Muscle of leg (tissue), 11 donors: ENCODE measurements around the gene AGAP1. TPM values are rescaled to one million over a fixed set of nuclear protein-coding genes. Genes with fewer than 3 reads are reported as not detected.

Experiments
- DNase-seq: peaks from one replicate; pipeline ENCODE4 v3.0.0; 2013
- H3K27ac ChIP-seq: one replicate; pipeline ENCODE4 v1.5.1; 2013; ENCODE audit warnings: mild to moderate bottlenecking, low read length, control low read depth
- H3K27me3 ChIP-seq: one replicate; pipeline ENCODE4 v1.6.1; 2013; ENCODE audit warnings: low read length; ENCODE audit not compliant: control insufficient read depth, insufficient read depth
- H3K36me3 ChIP-seq: one replicate; pipeline ENCODE4 v1.6.1; 2013; ENCODE audit warnings: low read length; ENCODE audit not compliant: control insufficient read depth, insufficient read depth
- H3K4me1 ChIP-seq: one replicate; pipeline ENCODE4 v1.6.1; 2013; ENCODE audit warnings: low read length; ENCODE audit not compliant: control insufficient read depth, insufficient read depth
- H3K4me3 ChIP-seq: one replicate; pipeline ENCODE4 v1.5.1; 2013; ENCODE audit warnings: low read length, control low read depth
- H3K9me3 ChIP-seq: replicated peaks from 2 replicates; pipeline ENCODE4 v1.6.1; 2013; ENCODE audit warnings: low read depth, low read length; ENCODE audit not compliant: control insufficient read depth
- WGBS: methylation state at CpG from one replicate; pipeline ENCODE4 v1.1.5; 2013; ENCODE audit warnings: missing lambda C conversion rate; ENCODE audit not compliant: insufficient coverage; 5-methylcytosine and 5-hydroxymethylcytosine counted together
- polyA plus RNA-seq, 8 donors: library from polyadenylated mRNA; unstranded; fragments of 120-200 nt; gene quantifications; one replicate each; pipeline versions ENCODE4 v1.2.1 to v1.2.3, GENCODE V29; 2013; ENCODE audit warnings: inconsistent platforms in 1 of 8, low replicate concordance in 1 of 8; ENCODE audit not compliant: insufficient read length in 8 of 8, insufficient read depth in 1 of 8
- total RNA-seq: library from RNA; stranded (reverse); fragments of 120-200 nt; gene quantifications from one replicate; pipeline ENCODE4 v1.2.4, GENCODE V29; 2013

AGAP1 gene
- total and polyA plus RNA-seq, 9 donors: 19.1 to 32.0 (median 26.8) TPM

DNA sequence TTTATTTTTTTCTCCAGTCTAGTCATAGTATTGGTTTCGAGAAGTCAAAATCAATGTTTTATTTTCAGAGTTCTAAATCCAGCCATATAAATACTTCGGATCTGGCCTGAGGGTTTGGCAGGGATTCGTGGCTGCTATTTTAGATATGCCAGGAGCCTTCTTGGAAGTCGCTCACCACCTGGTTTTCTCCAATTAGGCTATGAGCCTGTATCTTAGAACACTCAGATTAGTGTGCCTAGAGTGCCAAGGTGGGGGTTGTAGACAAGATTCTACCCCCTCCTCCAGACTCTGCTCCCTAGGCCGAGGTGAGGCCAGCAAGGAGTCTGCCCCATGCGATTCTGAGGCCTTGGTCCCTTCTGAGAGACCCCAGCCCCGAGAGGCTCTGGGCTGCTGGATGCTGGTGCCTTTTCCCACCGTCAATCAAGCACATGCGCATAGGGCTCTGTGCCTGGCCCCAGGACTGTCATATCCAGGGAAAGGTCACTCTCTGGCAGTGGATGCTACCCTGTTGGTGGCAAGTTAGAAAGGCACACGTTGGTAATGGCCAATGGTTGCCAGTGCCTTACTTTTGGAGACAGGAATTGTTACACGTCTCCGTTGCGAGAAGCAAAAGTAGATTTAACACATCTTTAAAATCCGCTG is 197.1 kb downstream of the AGAP1 start:
- WGBS: 76% methylated on average over 11 of the region's 14 CpGs
- H3K36me3 ChIP-seq: no peaks in the 10 kb centered on the region
- no peak overlapping the region for H3K4me3 ChIP-seq
- H3K4me1 ChIP-seq: peaks cover 19% of the 10 kb centered on the region
- no peak for DNase-seq
- no peaks in the 10 kb centered on the region for H3K9me3 ChIP-seq
- H3K27ac ChIP-seq: no peak overlapping the region
- H3K27me3 ChIP-seq: no peaks in the 10 kb centered on the region

DNA sequence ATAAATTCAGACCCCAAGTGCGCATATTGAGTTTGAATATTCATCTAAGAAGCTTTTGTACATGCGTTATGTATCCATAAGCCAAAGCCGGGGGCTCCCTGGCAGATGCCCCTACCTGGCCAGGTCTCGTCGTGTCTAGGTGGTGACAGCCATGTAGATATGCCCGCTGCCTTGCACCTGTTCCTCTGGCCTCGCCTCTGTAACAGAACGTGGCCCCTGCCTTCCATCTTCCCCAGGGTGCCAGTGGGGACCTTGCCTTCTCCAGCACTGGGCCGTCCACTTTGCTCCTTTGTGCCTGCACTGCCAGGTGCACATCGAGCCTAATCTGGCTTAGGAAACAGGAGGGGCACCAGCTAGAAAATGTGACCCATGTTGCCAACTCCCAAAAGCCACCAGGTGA is 198.2 kb downstream of the AGAP1 start:
- DNase-seq: no peak
- Histone ChIP-seq H3K36me3 (no peaks in the 10 kb centered on the region), H3K9me3 (no peaks in the 10 kb centered on the region), H3K4me3 (no peak overlapping the region), H3K27ac (no peak overlapping the region), H3K27me3 (no peaks in the 10 kb centered on the region), H3K4me1 (peaks cover 19% of the 10 kb centered on the region)
- 89% methylated on average over 10 of the region's 10 CpGs for WGBS

GRCh38 chr2:235692671-235693171 is 198.9 kb downstream of the AGAP1 start:
- no peak for DNase-seq
- 83% methylated on average over 12 of the region's 15 CpGs for WGBS
- Histone ChIP-seq H3K27me3 (no peaks in the 10 kb centered on the region), H3K4me1 (peaks cover 19% of the 10 kb centered on the region), H3K36me3 (no peaks in the 10 kb centered on the region), H3K4me3 (no peak overlapping the region), H3K9me3 (no peaks in the 10 kb centered on the region), H3K27ac (no peak overlapping the region)

- Histone ChIP-seq H3K4me3 (no peak overlapping the region), H3K4me1 (peaks cover 19% of the 10 kb centered on the region), H3K27ac (no peak overlapping the region), H3K9me3 (no peaks in the 10 kb centered on the region), H3K36me3 (no peaks in the 10 kb centered on the region), H3K27me3 (no peaks in the 10 kb centered on the region)
- no peak for DNase-seq
- WGBS: 100% methylated on average over 6 of the region's 10 CpGs
Measured at GRCh38 chr2:235693279-235693678, 199.4 kb downstream of the AGAP1 start.

DNA sequence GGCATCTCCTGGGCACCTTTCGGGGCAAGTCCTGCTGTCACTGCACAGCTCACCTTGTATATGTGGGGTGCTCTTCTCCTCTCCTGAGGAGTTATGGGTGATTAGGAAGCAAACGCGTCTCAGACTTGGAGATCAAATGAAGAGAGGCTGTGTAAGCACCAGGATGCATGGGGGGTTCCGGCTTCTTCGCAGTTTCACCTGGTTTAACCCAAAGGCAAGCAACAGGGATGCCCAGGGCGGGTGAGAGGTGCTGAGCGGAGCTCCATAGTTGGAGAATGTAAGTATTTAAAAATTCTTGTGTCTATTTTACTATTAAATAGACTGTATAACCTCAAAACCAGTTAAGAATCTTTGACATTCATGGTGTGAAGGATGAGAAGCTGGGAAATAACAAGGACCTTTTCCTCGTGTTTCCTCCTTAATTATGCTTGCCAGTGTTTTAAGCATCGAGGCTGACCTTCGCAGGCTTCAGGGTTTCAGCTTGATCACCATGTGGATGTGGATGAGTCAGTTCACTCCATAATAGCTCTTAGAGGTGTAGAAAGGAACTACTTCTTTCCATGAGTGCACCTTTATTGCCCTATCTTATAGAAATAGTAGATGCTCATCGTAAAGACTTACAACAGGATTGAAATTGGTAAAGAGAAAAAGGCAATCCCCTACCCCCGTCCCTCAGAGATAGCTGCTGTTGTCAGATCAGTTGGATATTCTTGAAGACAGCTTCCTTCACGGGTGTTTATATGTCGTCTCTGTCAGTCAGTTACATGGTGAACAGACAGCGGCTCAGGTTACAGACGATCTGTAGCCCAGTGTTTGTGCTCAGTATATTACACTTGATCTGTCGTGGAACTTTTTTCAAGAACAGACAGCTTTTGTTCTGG is 201.1 kb downstream of the AGAP1 start:
- no peak overlapping the region for H3K4me3 ChIP-seq
- H3K36me3 ChIP-seq: no peaks in the 10 kb centered on the region
- no peaks in the 10 kb centered on the region for H3K27me3 ChIP-seq
- WGBS: 67% methylated on average over 5 of the region's 17 CpGs
- peak; percentile 39 for DNase-seq
- H3K9me3 ChIP-seq: no peaks in the 10 kb centered on the region
- peaks cover 19% of the 10 kb centered on the region for H3K4me1 ChIP-seq
- H3K27ac ChIP-seq: no peak overlapping the region

DNA sequence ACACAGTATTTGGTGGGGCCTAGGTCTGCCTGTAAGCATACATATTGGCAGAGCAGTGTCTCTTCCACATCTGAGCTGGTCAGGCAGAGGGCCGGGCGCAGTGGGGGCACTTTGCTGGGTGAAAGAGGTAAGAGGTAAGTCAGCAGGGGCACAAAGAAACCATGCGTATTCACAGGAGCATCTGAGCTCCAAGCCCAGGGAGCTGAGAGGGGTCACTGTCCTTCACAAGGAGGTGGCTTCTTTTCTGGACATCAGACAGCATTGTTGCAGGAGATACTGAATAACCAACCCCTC is 201.7 kb downstream of the AGAP1 start:
- Histone ChIP-seq H3K4me3 (no peak overlapping the region), H3K27me3 (no peaks in the 10 kb centered on the region), H3K36me3 (no peaks in the 10 kb centered on the region), H3K4me1 (peaks cover 17% of the 10 kb centered on the region), H3K27ac (no peak overlapping the region), H3K9me3 (no peaks in the 10 kb centered on the region)
- DNase-seq: no peak
- WGBS: 58% methylated on average over 2 of the region's 3 CpGs

DNA sequence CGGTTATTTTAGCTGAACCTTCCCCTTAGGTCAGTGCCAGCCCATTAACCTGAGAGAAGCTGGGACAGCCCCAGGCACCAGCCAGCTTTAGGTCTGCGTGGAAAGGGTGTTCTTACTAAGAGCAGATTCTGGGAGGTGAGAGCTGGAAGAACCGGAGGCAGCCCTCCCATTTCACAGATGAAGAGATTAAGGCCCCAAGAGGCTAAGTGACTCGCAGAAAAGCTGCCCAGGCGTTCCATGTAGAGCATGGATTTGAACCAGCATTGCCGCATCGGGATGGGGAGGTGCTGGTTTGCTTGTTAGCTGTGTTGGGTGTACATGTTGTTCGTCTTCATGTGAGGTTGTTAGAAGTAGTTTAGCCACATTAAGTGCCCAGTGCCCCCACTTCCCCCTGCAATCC is 203.2 kb downstream of the AGAP1 start:
- Histone ChIP-seq H3K36me3 (no peaks in the 10 kb centered on the region), H3K4me3 (no peak overlapping the region), H3K27ac (no peak overlapping the region), H3K27me3 (no peaks in the 10 kb centered on the region), H3K4me1 (peaks cover 18% of the 10 kb centered on the region), H3K9me3 (no peaks in the 10 kb centered on the region)
- DNase-seq: no peak
- WGBS: 93% methylated on average over 6 of the region's 8 CpGs

GRCh38 chr2:235698028-235698427 is 204.2 kb downstream of the AGAP1 start:
- 24% methylated on average over 5 of the region's 9 CpGs for WGBS
- no peak for DNase-seq
- Histone ChIP-seq H3K27ac (no peak overlapping the region), H3K27me3 (no peaks in the 10 kb centered on the region), H3K9me3 (no peaks in the 10 kb centered on the region), H3K4me3 (no peak overlapping the region), H3K36me3 (no peaks in the 10 kb centered on the region), H3K4me1 (peaks cover 23% of the 10 kb centered on the region)

DNA sequence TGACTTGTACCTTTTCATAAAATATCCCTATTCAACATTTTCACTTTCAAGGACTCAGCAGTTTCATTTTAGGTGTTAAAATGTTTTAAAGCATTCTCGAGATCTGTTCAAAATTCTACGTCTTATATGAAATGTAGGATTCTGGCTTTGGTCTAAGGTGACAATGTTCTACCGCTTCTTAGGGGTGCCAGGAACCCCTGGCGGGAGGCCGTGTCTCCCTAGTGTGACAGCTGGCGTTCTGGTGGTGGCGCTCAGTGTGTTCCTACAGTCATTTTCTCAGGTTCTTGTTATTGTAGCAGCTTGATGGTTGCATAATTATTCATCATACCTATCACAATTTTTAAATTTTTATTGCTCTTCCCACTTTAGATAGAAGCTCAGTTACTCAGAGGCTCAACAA is 204.6 kb downstream of the AGAP1 start:
- no peaks in the 10 kb centered on the region for H3K27me3 ChIP-seq
- H3K4me1 ChIP-seq: peaks cover 26% of the 10 kb centered on the region
- H3K4me3 ChIP-seq: no peak overlapping the region
- no CpG with 5 or more reads among the region's 7 CpGs for WGBS
- no peak overlapping the region for H3K27ac ChIP-seq
- H3K36me3 ChIP-seq: no peaks in the 10 kb centered on the region
- DNase-seq: no peak
- no peaks in the 10 kb centered on the region for H3K9me3 ChIP-seq

GRCh38 chr2:235699576-235699975 is 205.7 kb downstream of the AGAP1 start:
- Histone ChIP-seq H3K27me3 (no peaks in the 10 kb centered on the region), H3K4me3 (no peak overlapping the region), H3K4me1 (peaks cover 25% of the 10 kb centered on the region), H3K27ac (no peak overlapping the region), H3K36me3 (no peaks in the 10 kb centered on the region), H3K9me3 (no peaks in the 10 kb centered on the region)
- WGBS: 76% methylated on average over 5 of the region's 5 CpGs
- DNase-seq: no peak
